ENCODE measurements around the gene GRIK4.
"Not testable (repeated sequence)": the region's sequence is repeated elsewhere in the genome, so short reads cannot be mapped to it uniquely, and the experiment has no call there.

The GRIK4 gene

DNA sequence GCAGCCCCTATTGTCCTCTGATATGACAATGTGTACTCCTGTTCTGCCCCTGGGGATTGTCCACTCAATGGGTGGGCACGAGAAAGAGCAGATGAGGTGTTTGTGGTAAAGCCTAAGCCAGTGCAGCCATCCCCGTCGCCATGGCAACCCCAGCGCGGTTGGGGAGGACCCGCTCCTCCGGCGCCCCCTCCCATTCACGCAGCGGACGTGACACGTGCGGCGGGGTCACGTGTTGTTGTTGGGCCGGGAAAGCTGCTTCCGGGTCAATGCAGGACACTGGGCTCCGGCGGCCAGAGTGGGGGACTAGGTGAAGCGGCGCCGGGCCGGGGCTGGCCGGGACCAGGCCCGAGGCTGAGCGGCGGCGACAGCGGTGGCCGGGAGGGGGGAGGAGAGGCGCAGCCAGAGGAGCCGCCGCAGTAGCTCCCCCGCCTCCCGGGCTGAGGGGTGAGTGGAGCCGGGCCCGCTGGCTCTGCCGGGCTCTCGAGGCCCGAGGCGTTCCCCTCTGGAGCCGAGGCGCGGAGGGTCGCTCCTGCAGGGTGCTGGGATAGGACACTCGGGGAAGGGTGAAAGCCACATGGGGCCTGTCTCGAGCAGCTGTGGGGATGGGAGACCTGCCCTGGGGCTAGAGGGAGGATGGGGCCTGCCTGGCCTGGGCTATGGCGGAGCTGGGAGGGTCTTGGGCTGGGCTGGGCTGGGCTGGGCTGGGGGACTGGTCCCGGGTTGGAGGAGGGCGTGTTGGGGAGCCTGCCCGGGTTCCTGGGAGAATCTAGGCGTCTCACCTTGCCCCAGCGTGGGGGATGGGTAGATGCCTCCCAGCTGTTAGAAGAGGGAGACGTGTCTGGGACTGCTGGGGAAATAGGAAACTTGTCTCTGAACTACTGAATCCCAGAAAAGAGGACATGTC is 512.6 kb downstream of the GRIK4 start, which contains the start of gene TBCEL:
TBCEL (plus strand) TSS at position 255 of the 904 bp plus-strand sequence. CDS start 21,589 bp downstream, outside the sequence.
- TF ChIP-seq, protein P1, sequence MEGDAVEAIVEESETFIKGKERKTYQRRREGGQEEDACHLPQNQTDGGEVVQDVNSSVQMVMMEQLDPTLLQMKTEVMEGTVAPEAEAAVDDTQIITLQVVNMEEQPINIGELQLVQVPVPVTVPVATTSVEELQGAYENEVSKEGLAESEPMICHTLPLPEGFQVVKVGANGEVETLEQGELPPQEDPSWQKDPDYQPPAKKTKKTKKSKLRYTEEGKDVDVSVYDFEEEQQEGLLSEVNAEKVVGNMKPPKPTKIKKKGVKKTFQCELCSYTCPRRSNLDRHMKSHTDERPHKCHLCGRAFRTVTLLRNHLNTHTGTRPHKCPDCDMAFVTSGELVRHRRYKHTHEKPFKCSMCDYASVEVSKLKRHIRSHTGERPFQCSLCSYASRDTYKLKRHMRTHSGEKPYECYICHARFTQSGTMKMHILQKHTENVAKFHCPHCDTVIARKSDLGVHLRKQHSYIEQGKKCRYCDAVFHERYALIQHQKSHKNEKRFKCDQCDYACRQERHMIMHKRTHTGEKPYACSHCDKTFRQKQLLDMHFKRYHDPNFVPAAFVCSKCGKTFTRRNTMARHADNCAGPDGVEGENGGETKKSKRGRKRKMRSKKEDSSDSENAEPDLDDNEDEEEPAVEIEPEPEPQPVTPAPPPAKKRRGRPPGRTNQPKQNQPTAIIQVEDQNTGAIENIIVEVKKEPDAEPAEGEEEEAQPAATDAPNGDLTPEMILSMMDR (conservative IDR thresholded peaks at IDR 0.05; ENCODE audit: low read depth, low read length) = no peak
- peak; percentile 33 for DNase-seq (ENCODE audit: low read depth)
- H3K4me3 ChIP-seq (ENCODE audit: low read length) = peak within 1 kb of the TSS; percentile 74

DNA sequence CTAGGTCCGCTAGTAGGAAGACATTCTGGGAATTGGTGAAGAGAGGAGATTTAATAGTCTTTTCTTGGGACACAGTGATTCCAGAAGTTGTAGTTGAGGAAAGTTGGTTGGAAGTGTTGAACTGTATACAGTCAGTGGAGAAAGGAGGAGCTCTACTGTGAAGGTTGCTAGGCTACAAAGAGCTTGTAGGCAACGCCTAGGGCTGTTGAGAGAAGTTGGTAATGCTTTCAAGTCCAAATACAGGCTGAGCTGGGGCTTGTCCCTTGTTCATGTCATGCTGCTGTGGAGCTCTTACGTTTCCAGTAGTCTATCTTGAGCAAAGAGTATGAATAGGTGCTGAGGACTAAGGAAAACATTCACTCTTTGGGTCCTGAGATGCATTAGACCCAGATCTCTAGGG is 513.4 kb downstream of the GRIK4 start:
- no peak for DNase-seq (ENCODE audit: low read depth)
- peak overlapping the region; percentile 74 for H3K4me3 ChIP-seq (ENCODE audit: low read length)
- TF ChIP-seq, protein P1 (conservative IDR thresholded peaks at IDR 0.05; ENCODE audit: low read depth, low read length) = no peak

DNA sequence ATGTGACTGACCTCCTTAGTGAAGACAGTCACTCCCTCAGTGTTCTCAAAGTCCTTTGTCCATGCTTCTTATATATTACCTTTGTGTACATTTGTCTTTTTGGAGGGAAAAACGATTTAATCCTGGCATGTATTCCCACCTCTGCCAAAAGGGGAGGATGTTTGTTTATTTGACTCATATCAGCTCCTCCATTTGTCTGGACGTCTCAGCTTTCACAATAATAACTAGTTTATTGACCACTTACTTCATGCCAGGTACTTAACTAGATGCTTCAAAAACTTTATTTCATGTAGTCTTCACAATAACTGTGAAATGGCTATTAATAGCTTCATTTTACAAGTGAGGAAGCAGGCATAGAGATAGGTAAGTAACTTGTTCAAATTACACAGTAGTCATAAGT is 517.6 kb downstream of the GRIK4 start:
- TF ChIP-seq, protein P1 (conservative IDR thresholded peaks at IDR 0.05; ENCODE audit: low read depth, low read length) = no peak
- DNase-seq (ENCODE audit: low read depth) = no peak
- H3K4me3 ChIP-seq (ENCODE audit: low read length) = no peak overlapping the region

DNA sequence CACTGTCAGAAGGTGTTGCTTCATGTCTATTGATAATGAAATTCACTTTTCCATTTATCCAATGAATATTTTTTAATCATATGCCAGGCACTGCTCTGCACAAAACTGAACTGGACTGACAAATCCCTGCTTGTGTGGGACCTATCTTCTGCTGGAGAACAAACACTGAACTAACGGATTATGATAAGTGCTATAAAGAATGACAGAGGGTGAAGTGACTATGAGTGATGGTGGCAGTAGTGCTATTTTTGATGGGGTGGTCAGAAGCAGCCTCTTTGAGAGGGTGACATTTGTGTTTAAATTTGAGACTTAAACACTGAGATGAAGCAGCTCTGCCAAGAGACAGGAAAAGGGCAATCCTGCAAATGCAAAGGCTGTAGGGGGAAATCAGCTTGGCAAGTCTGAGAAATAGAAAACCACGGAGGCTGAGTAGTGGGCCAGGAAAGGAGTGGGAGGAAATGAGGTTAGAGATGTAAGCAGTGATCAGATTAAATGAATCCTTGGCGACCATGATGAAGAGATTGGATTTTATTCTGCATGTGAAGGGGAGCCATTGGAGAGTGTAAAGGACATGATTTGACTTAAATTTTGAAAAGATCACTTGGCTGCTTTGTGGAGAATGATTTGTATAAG is 518.4 kb downstream of the GRIK4 start:
- TF ChIP-seq, protein P1 (conservative IDR thresholded peaks at IDR 0.05; ENCODE audit: low read depth, low read length) = no peak
- H3K4me3 ChIP-seq (ENCODE audit: low read length) = no peak overlapping the region
- DNase-seq (ENCODE audit: low read depth) = no peak

DNA sequence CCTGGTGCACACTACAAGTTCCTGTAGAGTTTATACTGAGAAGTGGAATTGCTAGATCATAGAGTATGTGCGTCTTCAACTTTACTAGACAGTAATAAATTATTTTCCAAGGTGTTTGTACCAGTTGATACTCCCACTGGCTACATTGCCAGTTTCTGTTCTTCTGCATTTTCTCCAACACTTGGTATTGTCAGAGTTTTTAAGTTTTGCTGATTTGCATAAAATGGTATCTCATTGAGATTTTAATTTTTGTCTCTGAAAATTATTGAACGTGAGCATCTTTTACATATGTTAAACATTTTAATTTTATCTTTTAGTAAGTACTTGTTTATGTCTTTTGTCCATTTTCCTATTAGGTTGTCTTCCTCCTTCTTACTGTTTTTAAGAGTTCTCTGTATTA is 519.6 kb downstream of the GRIK4 start:
- no peak for DNase-seq (ENCODE audit: low read depth)
- no peak overlapping the region for H3K4me3 ChIP-seq (ENCODE audit: low read length)
- TF ChIP-seq, protein P1 (conservative IDR thresholded peaks at IDR 0.05; ENCODE audit: low read depth, low read length) = no peak

DNA sequence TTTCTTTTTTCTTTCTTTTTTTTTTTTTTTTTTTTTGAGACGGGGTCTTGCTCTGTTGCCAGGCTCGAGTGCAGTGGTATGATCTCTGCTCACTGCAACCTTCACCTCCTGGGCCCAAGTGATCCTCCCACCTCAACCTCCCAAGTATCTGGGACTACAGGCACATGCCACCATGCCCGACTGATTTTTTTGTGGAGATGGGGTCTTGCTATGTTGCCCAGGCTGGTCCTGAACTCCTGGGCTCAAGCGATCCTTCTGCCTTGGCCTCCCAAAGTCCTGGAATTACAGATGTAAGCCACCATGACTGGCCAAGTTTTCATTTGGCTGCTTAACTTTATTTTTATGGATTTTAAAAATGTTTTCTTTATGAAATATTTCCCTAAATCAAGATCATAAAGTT is 520.1 kb downstream of the GRIK4 start:
- not testable (repeated sequence) for DNase-seq (ENCODE audit: low read depth); H3K4me3 ChIP-seq (ENCODE audit: low read length)

DNA sequence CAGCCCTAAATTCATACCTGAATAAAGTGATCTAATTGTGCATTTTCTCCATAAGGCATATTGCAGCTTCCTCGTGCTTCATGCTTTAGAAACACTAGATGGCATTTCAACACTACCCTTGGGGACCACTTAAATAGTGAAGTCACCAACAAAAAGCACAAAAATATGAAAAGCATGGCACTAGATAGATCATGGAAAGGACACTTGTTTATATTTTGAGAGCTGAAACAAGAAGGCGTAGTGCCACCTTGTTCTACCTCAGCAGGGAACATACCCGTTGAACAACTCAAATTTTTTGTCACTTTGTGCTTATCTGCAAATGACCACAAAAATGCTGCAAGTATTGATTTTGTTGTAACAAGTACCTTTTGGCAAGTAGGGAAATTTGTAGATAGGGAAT is 521.0 kb downstream of the GRIK4 start:
- TF ChIP-seq, protein P1 (conservative IDR thresholded peaks at IDR 0.05; ENCODE audit: low read depth, low read length) = peak; percentile 6
- H3K4me3 ChIP-seq (ENCODE audit: low read length) = no peak overlapping the region
- DNase-seq (ENCODE audit: low read depth) = no peak

Data from retinal pigment epithelial cell (primary cell).